ENCODE data around the gene HEATR9. TPM values are rescaled to one million over a fixed set of nuclear protein-coding genes. Genes with fewer than 3 reads are reported as not detected.

Gene HEATR9, protein sequence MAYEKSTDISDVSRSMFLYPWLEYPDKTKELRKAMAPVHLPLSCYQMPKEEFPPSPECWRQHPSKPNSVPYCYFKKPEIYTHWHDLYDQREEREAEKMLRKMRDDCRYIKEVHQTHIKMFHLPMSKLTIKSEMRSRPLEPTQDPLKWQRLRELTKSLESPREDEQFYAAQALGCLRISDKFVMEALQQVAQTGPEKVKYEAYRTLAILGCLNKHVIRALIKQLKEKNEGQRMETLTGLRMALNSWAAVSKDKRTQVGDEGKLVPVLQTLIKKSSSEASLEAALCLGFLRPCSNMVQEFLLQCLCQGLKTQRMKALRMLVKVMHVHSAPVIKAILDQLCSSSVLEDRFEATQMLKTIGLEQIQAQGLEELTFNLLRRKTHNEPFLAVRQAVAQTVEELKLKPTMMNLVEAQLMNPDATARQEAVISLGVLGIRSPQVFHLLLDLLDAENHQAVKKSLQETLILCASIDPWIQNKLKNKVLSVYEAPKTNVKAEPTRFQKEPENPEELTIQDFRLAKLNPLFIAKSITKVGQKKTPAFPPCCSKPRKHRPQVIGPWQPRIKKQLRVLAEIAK
- 1 to 10 TPM; 1.5 to 2.3 TPM for total RNA-seq

DNA sequence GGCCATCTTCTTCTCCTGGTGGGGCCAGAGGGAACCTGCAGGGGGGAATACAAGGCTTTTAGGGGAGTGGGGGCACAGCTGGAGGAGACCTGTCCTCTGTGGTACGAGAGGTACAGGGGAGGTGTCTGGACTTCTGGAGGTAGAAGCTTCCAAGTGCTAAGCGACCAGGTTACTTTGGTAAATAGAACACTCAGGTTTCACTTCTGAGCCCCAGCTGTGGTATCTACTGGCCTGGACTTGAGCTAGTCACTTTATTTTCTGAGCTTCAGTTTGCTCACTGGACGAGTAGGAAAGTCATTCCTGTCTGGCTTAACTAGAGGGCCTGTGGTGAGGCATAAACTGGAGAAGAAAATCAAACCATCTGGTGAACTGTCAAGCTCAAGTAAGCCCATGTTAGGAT lies at the start of gene HEATR9:
Gene HEATR9 (minus strand): TSS at position 155 of the 400 bp plus-strand sequence. CDS start 149 bp downstream, at position 6.
- ChIA-PET CTCF (interaction anchor here (6.1 kb wide), 1 partner anchor 20 kb away, joined by 25 read pairs; no protein-coding TSS in a partner anchor), POLR2A (interaction anchor here (0.6 kb wide), 1 partner anchor 107 kb away, joined by 6 read pairs; no protein-coding TSS in a partner anchor)

GRCh38 chr17:35917519-35918213 lies 49.0 kb upstream of the HEATR9 start:
- ChIA-PET POLR2A (no interaction called here), CTCF (interaction anchor here (1.7 kb wide), 1 partner anchor 16 kb away, joined by 3 read pairs; no protein-coding TSS in a partner anchor)

DNA sequence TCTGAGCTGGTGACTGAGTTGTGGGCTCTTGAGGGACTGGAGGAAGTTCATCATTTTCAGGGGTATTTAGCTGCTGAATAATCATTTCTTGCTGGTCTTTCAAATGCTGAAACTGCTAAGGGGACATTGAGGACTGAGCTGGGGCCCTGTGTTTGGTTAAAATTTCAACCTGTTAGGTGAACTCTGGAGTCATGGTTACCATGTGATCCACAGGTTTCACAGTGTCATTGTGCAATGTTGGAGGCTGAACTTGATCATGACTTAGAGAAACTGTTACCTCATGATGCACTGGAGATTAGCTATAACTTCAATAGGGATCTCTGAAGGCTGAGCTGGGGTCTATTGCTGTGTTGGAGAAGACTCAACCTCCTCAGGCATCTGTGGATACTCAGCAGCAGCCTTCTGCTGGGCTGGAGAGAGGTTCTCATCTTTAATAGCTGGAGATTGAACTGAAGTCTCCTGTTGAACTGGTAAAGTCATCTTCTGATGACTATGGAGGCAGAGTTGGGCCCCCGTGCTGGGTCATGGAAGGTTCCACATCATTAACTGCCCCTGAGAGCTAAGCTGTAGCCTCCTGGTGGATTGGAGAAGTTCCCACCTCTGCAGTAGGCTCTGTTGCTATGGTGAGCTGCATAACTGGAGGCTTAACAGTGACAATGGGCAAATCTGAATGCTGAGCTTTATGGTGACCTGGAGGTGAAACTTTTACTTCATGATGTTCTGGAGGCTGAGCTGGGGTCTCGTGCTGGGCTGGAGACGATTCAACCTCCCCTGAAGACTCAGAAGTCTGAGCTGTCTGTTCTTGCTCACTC lies 46.7 kb upstream of the HEATR9 start:
- POLR2A ChIA-PET: interaction anchor here (1.1 kb wide), 2 partner anchors 8 to 35 kb away, joined by 3 to 4 read pairs; partner anchors contain the start of gene CCL5
- CTCF ChIA-PET: interaction anchor here (1.0 to 1.3 kb wide), 4 partner anchors 9 to 152 kb away, joined by 3 read pairs; no protein-coding TSS in a partner anchor

DNA sequence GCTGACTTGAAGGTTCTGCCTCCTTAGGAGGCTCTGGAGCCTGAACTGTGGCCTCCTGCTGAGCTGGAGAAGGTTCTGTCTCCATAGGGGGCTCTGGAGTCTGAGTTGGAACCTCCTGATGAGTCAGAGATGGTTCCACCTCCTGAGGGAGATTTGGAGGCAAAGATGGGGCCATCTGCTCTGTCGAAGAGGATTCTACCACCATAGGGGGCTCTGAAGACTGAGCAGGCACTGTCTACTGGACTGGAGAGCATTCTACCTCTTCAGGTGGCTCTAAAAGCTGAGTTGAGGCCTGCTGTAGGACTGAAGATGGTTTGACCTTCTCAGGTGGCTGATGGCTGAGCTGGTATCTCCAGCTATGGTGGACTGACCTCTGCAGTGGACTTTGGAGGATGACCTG lies 45.7 kb upstream of the HEATR9 start:
- ChIA-PET POLR2A (interaction anchor here (1.1 kb wide), 1 partner anchor 34 kb away, joined by 3 read pairs; the partner anchor contains the start of gene CCL5), CTCF (interaction anchor here (0.6 to 1.2 kb wide), 3 partner anchors 8 to 151 kb away, joined by 3 read pairs; no protein-coding TSS in a partner anchor)

- POLR2A ChIA-PET: no interaction called here
- CTCF ChIA-PET: interaction anchor here (0.6 to 1.1 kb wide), 3 partner anchors 16 to 273 kb away, joined by 3 to 6 read pairs (median 3); no protein-coding TSS in a partner anchor
These were observed 44.9 kb upstream of the HEATR9 start for GRCh38 chr17:35913609-35914008.

DNA sequence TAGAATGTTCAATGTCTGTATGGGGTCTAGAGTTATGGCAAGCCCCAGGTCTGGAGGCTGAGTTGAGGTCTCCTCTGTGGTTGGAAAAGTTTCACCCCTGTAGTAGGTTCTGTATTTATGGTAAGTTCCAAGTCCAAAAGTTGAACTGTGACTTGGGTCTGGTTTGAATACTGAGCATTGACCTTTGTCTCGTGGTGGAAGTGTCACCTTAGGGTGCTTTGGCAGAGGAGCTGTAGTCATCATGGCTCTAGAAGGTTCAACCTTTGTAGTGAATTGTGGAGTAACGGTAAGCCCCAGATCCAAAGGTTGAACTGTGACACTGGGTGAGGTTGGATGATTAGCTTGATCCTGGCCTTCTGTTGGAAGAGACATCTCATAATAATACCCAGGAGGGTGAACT lies 44.3 kb upstream of the HEATR9 start:
- ChIA-PET POLR2A (no interaction called here), CTCF (interaction anchor here (1.1 kb wide), 2 partner anchors 16 to 274 kb away, joined by 3 to 6 read pairs; no protein-coding TSS in a partner anchor)

GRCh38 chr17:35912339-35912912 lies 43.7 kb upstream of the HEATR9 start:
- ChIA-PET POLR2A (no interaction called here), CTCF (interaction anchor here (1.1 kb wide), 1 partner anchor 15 kb away, joined by 6 read pairs; no protein-coding TSS in a partner anchor)

- CTCF ChIA-PET: interaction anchor here (0.6 to 1.5 kb wide), 4 partner anchors 11 to 33 kb away, joined by 3 to 4 read pairs (median 3); no protein-coding TSS in a partner anchor
These were observed 40.7 kb upstream of the HEATR9 start for GRCh38 chr17:35909408-35909807.

GRCh38 chr17:35907691-35908090 lies 39.0 kb upstream of the HEATR9 start:
- POLR2A ChIA-PET: interaction anchor here (1.1 kb wide), 1 partner anchor 8 kb away, joined by 4 read pairs; no protein-coding TSS in a partner anchor

More at GRCh38 chr17:35909408-35909807, 40.7 kb upstream of the HEATR9 start:
- POLR2A ChIA-PET: interaction anchor here (0.8 to 1.1 kb wide), 2 partner anchors 9 to 29 kb away, joined by 3 read pairs; partner anchors contain the start of gene CCL5

GRCh38 chr17:35906926-35907637 lies 38.4 kb upstream of the HEATR9 start:
- CTCF ChIA-PET: no interaction called here
- POLR2A ChIA-PET: interaction anchor here (0.6 to 1.1 kb wide), 2 partner anchors 9 to 37 kb away, joined by 3 to 4 read pairs; no protein-coding TSS in a partner anchor

More at GRCh38 chr17:35907691-35908090, 39.0 kb upstream of the HEATR9 start:
- CTCF ChIA-PET: no interaction called here

GRCh38 chr17:35906191-35906925 lies 37.7 kb upstream of the HEATR9 start:
- POLR2A ChIA-PET: interaction anchor here (0.6 to 1.1 kb wide), 3 partner anchors 9 to 681 kb away, joined by 3 to 6 read pairs (median 4); no protein-coding TSS in a partner anchor
- CTCF ChIA-PET: interaction anchor here (0.6 to 1.1 kb wide), 2 partner anchors 8 to 97 kb away, joined by 3 read pairs; no protein-coding TSS in a partner anchor

- ChIA-PET POLR2A (no interaction called here), CTCF (no interaction called here)
These were observed 34.8 kb upstream of the HEATR9 start for GRCh38 chr17:35903451-35903850.

- CTCF ChIA-PET: interaction anchor here (0.7 to 1.6 kb wide), 3 partner anchors 15 to 30 kb away, joined by 3 to 6 read pairs (median 3); no protein-coding TSS in a partner anchor
- POLR2A ChIA-PET: interaction anchor here (0.6 to 13.6 kb wide), 3 partner anchors 23 to 1505 kb away, joined by 3 to 189 read pairs (median 3); partner anchors contain the start of gene CCL5
These were observed 33.0 kb upstream of the HEATR9 start for GRCh38 chr17:35901631-35902175.

DNA sequence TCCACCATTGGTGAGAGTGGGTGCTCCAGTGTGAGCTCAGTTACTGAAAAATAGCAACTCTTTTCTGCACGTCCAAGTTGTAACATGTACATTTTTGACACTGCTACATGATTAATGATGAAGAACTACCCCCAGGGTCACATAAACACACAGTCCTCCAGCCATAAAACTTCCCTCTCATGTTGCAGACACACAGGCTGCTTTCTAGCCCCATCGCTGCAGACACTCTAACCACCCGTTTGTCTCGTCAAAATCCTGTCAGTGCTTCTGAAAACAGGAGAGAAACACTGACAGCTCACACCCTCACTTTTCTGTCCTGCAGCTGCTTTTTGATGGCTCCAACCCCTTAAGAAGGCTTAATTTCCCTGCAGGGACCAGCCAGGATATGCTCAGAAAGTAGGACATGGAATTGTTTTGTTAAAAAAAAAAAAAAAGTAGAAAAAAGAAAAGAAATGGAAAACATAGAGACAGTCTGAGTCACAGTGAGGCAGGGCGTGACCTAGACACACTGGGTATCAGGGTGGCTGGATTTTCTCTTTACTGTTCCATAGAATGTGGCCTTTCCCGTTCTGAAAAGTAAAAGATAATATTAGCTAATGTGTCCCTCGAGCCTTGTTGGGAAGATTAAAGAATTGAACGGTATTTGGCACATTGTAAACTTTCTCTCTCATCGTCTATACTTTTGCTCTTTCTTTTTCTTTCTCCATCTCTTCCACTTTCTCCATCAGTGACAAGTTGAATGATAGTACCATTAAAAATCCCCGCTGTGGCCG lies 32.2 kb upstream of the HEATR9 start:
- POLR2A ChIA-PET: interaction anchor here (0.6 to 13.6 kb wide), 6 partner anchors 8 to 1506 kb away, joined by 3 to 189 read pairs (median 3); partner anchors contain the start of gene CCL5

DNA sequence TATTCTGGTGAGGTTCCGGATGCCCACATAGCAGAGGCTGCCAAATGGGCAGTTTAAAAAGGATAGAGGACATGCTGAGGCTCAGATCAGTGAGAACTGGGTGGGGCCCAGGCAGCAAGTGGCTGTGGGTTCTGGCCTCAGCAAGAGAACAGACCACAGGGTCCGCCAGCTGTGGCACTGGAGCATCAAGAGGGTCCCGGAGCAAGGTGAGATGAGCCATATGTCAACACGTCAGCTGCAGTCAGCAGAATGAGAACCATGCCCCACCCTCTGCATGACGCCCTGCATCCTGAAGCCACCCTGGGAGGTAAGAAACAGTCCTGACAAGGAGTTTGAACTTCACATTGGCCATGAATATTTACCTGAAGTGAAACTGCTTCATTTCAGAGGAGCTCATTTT lies 31.6 kb upstream of the HEATR9 start:
- ChIA-PET POLR2A (interaction anchor here (0.6 to 13.6 kb wide), 5 partner anchors 9 to 918 kb away, joined by 3 to 189 read pairs (median 3); partner anchors contain the start of gene CCL5), CTCF (interaction anchor here (1.2 to 6.8 kb wide), 3 partner anchors 10 to 24 kb away, joined by 4 to 48 read pairs (median 5); partner anchors contain the start of gene CCL5)

More for the DNA sequence above, 32.2 kb upstream of the HEATR9 start:
- CTCF ChIA-PET: interaction anchor here (1.2 to 6.8 kb wide), 4 partner anchors 11 to 30 kb away, joined by 4 to 48 read pairs (median 6); partner anchors contain the start of gene CCL5
